Psoas muscle (tissue), 8 donors: ENCODE data around the gene SLC26A1. TPM values are rescaled to one million over a fixed set of nuclear protein-coding genes. Genes with fewer than 3 reads are reported as not detected.
A peak's percentile ranks its signal among the peaks of the same experiment; 100 is the strongest.

Experiments
- ATAC-seq, 4 donors: fragments of 200-7000 bp; cut with Tn5 transposase; one replicate each; pipeline ENCODE4 v1.9.1; 2020; ENCODE audit warnings: moderate library complexity in 3 of 4, mild to moderate bottlenecking in 2 of 4
- DNase-seq, 2 donors: peaks; one replicate each; pipeline ENCODE4 v3.0.0-alpha.2; 2020
- H3K27ac ChIP-seq: fragments of 200-600 bp; one replicate; pipeline ENCODE4 v1.8.0; 2022
- H3K27me3 ChIP-seq, 3 donors: fragments of 200-600 bp in 1 of 3; one replicate each; pipeline versions ENCODE4 v1.6.1 to v1.8.0; 2013 to 2022; ENCODE audit warnings: low read length in 2 of 3, mild to moderate bottlenecking in 2 of 3, moderate library complexity in 1 of 3; ENCODE audit not compliant: insufficient read depth in 3 of 3
- H3K36me3 ChIP-seq, 2 donors: fragments of 200-600 bp in 1 of 2; one replicate each; pipeline versions ENCODE4 v1.6.1 to v1.8.0; 2013 to 2022; ENCODE audit warnings: low read depth in 1 of 2, mild to moderate bottlenecking in 1 of 2, moderate library complexity in 1 of 2; ENCODE audit not compliant: insufficient read depth in 1 of 2
- H3K4me1 ChIP-seq: fragments of 200-600 bp; one replicate; pipeline ENCODE4 v1.8.0; 2022
- H3K4me3 ChIP-seq: fragments of 200-600 bp; one replicate; pipeline ENCODE4 v1.8.0; 2022; ENCODE audit warnings: mild to moderate bottlenecking
- H3K9me3 ChIP-seq: fragments of 200-600 bp; one replicate; pipeline ENCODE4 v1.8.0; 2022
- WGBS, 3 donors: extraction: QIAGEN DNeasy Blood & Tissue Kit; methylation state at CpG; one replicate each; pipeline versions ENCODE4 v1.1.6 to v1.1.7; 2013; 5-methylcytosine and 5-hydroxymethylcytosine counted together
- intact Hi-C, 2 donors: fragments of 100-400 bp; cut with DNase I; formaldehyde crosslinking; loops; one replicate each; pipeline versions ENCODE4 v1.11.0 to v1.14.2; 2022
- polyA plus RNA-seq, 3 donors: library from polyadenylated mRNA; stranded (reverse); fragments of 200-250 nt; gene quantifications; one replicate each; pipeline ENCODE4 v1.2.3, GENCODE V29; 2013
- total RNA-seq, 4 donors: library from RNA; stranded (reverse); fragmentation: NEBNext Ultra II Directional in 2 of 4; extraction: Animal tissue kit (Norgen Biotek cat#: 25700) in 2 of 4; gene quantifications; one replicate each; pipeline versions ENCODE4 v1.2.1 to v1.2.4, GENCODE V29; 2021 to 2023
- TF ChIP-seq, protein P1 (sequence below): fragments of 200-600 bp; IDR thresholded peaks from one replicate; pipeline ENCODE4 v1.8.0; 2022; ENCODE audit warnings: antibody characterized with exemption
- donor health status: healthy with polysubstance abuse.
- donor health status: DM: no; HTN: no; CAD: no; lungs with moderate emphysema.
- donor health status: Bipolar disorder and iron deficiency.
- donor health status: healthy.
- donor health status: DM: yes; HTN: yes; CAD: no.
- donor health status: DM: no; HTN: no; CAD: no.
- donor health status: DM: no; HTN: no; CAD: no.
- donor health status: DM: yes; HTN: yes; CAD: no.

The SLC26A1 gene
- total and polyA plus RNA-seq, 7 donors: 0.06 to 0.36 (median 0.15) TPM; not detected in 3

- TF ChIP-seq, protein P1, sequence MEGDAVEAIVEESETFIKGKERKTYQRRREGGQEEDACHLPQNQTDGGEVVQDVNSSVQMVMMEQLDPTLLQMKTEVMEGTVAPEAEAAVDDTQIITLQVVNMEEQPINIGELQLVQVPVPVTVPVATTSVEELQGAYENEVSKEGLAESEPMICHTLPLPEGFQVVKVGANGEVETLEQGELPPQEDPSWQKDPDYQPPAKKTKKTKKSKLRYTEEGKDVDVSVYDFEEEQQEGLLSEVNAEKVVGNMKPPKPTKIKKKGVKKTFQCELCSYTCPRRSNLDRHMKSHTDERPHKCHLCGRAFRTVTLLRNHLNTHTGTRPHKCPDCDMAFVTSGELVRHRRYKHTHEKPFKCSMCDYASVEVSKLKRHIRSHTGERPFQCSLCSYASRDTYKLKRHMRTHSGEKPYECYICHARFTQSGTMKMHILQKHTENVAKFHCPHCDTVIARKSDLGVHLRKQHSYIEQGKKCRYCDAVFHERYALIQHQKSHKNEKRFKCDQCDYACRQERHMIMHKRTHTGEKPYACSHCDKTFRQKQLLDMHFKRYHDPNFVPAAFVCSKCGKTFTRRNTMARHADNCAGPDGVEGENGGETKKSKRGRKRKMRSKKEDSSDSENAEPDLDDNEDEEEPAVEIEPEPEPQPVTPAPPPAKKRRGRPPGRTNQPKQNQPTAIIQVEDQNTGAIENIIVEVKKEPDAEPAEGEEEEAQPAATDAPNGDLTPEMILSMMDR: no peak
- peaks cover 0 to 66% (median 21%) of the 10 kb centered on the region in 3 donors for H3K27me3 ChIP-seq
- no peaks in the 10 kb centered on the region for H3K9me3 ChIP-seq
- intact Hi-C loops: no loop called here
- ATAC-seq: no peak
- H3K4me1 ChIP-seq: no peaks in the 10 kb centered on the region
- H3K27ac ChIP-seq: no peak overlapping the region
- WGBS, 3 donors: 65 to 77% (median 67%) methylated on average over 12 to 15 of the region's 15 CpGs
- DNase-seq: no peak
- H3K36me3 ChIP-seq: no peaks in the 10 kb centered on the region
- no peak overlapping the region for H3K4me3 ChIP-seq
Measured at GRCh38 chr4:1036095-1036494, 42.9 kb upstream of the SLC26A1 start.

GRCh38 chr4:1035510-1035909, 42.3 kb upstream of the SLC26A1 start:
- peaks cover 0 to 61% (median 22%) of the 10 kb centered on the region in 3 donors for H3K27me3 ChIP-seq
- TF ChIP-seq, protein P1: no peak
- no peak overlapping the region for H3K4me3 ChIP-seq
- intact Hi-C loops: no loop called here
- no peak for DNase-seq
- WGBS, 3 donors: 23 to 47% (median 30%) methylated on average over 16 to 26 of the region's 26 CpGs
- peak in 1 of 4 donors; percentile 15 for ATAC-seq
- H3K27ac ChIP-seq: no peak overlapping the region
- H3K4me1 ChIP-seq: no peaks in the 10 kb centered on the region
- no peaks in the 10 kb centered on the region for H3K36me3 ChIP-seq
- no peaks in the 10 kb centered on the region for H3K9me3 ChIP-seq

DNA sequence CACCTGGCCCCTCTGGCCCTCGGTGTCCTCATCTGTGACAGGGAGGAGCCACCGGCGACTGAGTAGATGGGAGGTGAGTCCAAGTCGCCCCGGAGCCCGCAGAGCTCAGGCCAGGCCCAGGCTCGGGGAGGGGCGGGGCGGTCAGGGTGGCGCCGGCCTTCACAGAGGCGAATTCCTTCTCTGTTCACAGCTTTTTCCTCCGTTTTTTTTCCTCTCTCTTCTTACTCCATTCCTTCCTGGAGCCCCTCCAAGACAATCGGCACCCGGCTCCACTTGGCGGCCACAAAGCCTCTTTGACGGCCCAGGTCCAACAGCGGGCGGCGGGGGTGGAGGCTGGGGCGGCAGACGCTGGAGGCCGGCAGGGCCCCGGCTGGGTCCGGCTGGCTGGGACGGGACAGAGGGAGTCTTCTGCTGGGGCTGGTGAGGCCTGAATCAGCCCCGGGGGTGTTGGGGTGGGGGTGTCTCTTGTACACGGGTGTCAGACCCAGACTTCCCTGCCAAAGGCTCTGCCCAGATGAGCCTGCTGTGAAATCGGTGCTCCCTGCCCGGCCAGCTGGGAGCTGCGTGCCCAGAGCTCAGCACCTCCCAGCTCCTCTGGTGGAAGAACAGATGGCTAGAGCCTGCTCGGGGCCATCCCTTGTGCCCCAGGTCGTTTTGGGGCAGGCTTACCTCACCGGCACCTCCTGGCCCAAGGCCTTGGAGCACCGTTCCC, 40.8 kb upstream of the SLC26A1 start:
- no peaks in the 10 kb centered on the region for H3K9me3 ChIP-seq
- WGBS, 3 donors: 15 to 25% (median 19%) methylated on average over 34 to 35 of the region's 35 CpGs
- TF ChIP-seq, protein P1: no peak
- no peak overlapping the region for H3K4me3 ChIP-seq
- no peak overlapping the region for H3K27ac ChIP-seq
- H3K27me3 ChIP-seq: peaks cover 0 to 68% (median 20%) of the 10 kb centered on the region in 3 donors
- ATAC-seq: peak; percentile 20 to 44 (median 29)
- intact Hi-C loops: no loop called here
- DNase-seq: peak in 1 of 2 donors; percentile 60
- H3K36me3 ChIP-seq: no peaks in the 10 kb centered on the region
- no peaks in the 10 kb centered on the region for H3K4me1 ChIP-seq

DNA sequence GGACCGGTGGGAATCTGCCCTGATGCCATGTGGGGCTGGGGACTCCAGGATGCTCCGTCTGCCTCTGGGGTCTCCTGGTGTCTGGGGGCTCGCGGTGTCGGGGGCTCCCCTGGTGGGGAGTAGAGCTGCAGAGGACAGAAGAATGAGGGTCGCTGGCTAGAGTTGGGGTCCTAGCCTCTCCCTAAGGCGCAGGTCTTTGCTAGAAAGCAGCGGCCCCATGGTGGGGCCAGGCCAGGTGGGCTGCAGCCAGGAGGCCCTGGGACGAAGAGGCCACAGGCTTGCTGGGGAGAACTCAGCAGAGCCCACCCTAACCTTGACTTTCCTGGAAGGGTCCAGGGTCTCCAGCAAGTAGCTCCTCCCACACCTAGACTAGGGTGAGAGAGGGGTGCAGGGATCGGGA, 39.7 kb upstream of the SLC26A1 start:
- Histone ChIP-seq H3K4me3 (no peak overlapping the region), H3K9me3 (no peaks in the 10 kb centered on the region), H3K4me1 (no peaks in the 10 kb centered on the region), H3K27me3 (peaks cover 0 to 68% (median 20%) of the 10 kb centered on the region in 3 donors), H3K27ac (no peak overlapping the region), H3K36me3 (no peaks in the 10 kb centered on the region)
- 35 to 41% (median 39%) methylated on average over 8 to 10 of the region's 10 CpGs for WGBS, 3 donors
- DNase-seq (no peak), ATAC-seq (no peak)
- intact Hi-C loops: no loop called here
- TF ChIP-seq, protein P1: no peak
